Upper lobe of right lung (tissue), 1 donor: Measurements from ENCODE around the gene UTP25. TPM values are rescaled to one million over a fixed set of nuclear protein-coding genes. Genes with fewer than 3 reads are reported as not detected.

Source experiments
- ATAC-seq: fragments of 200-7000 bp; cut with Tn5 transposase; one replicate; pipeline ENCODE4 v1.9.1; 2020; ENCODE audit warnings: mild to moderate bottlenecking, moderate library complexity
- DNase-seq: peaks from one replicate; pipeline ENCODE4 v3.0.0-alpha.2; 2020
- H3K27ac ChIP-seq: fragments of 200-600 bp; one replicate; pipeline ENCODE4 v1.8.0; 2022
- H3K27me3 ChIP-seq: fragments of 200-600 bp; one replicate; pipeline ENCODE4 v1.8.0; 2022; ENCODE audit warnings: mild to moderate bottlenecking
- H3K36me3 ChIP-seq: fragments of 200-600 bp; one replicate; pipeline ENCODE4 v1.8.0; 2022
- H3K4me1 ChIP-seq: fragments of 200-600 bp; one replicate; pipeline ENCODE4 v1.8.0; 2022
- H3K4me3 ChIP-seq: fragments of 200-600 bp; one replicate; pipeline ENCODE4 v1.8.0; 2022; ENCODE audit warnings: mild to moderate bottlenecking
- H3K9me3 ChIP-seq: fragments of 200-600 bp; one replicate; pipeline ENCODE4 v1.8.0; 2022
- intact Hi-C: fragments of 100-400 bp; cut with DNase I; formaldehyde crosslinking; loops from one replicate; pipeline ENCODE4 v1.11.0; 2022
- total RNA-seq: library from RNA; stranded (reverse); fragmentation: NEBNext Ultra II Directional; extraction: Animal tissue kit (Norgen Biotek cat#: 25700); gene quantifications from one replicate; pipeline ENCODE4 v1.2.1, GENCODE V29; 2021
- TF ChIP-seq, protein P1 (sequence below): fragments of 200-600 bp; IDR thresholded peaks from one replicate; pipeline ENCODE4 v1.8.0; 2022; ENCODE audit warnings: antibody characterized with exemption
- donor health status: DM: no; HTN: yes; CAD: no; lungs with severe emphysema.

UTP25 gene
- total RNA-seq, 1 donor from 2014 or later = 7.1 TPM

DNA sequence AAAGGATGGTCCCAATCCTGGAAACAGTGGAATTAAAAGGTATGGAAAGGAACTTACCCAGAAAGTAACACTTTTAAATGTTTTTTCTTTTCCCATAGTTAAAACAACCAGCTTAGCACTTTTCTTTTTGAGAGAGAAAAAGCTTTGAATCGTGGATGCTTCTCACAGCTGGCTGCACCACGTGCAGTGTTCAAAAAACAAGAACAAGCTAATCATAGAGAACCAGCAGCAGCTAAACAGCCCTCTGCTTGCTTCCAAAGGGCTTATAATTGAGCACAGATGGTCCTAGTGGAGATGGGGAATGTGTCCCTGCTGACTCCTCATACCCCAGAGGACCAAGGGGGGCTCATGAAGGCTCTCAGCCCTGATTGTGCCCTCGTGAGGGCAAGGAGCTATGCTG is 26.4 kb downstream of the UTP25 start:
- Histone ChIP-seq H3K9me3 (no peaks in the 10 kb centered on the region), H3K27me3 (no peaks in the 10 kb centered on the region), H3K36me3 (peaks cover 52% of the 10 kb centered on the region), H3K4me3 (no peak overlapping the region), H3K27ac (no peak overlapping the region), H3K4me1 (no peaks in the 10 kb centered on the region)
- no peak for DNase-seq
- TF ChIP-seq, protein P1, sequence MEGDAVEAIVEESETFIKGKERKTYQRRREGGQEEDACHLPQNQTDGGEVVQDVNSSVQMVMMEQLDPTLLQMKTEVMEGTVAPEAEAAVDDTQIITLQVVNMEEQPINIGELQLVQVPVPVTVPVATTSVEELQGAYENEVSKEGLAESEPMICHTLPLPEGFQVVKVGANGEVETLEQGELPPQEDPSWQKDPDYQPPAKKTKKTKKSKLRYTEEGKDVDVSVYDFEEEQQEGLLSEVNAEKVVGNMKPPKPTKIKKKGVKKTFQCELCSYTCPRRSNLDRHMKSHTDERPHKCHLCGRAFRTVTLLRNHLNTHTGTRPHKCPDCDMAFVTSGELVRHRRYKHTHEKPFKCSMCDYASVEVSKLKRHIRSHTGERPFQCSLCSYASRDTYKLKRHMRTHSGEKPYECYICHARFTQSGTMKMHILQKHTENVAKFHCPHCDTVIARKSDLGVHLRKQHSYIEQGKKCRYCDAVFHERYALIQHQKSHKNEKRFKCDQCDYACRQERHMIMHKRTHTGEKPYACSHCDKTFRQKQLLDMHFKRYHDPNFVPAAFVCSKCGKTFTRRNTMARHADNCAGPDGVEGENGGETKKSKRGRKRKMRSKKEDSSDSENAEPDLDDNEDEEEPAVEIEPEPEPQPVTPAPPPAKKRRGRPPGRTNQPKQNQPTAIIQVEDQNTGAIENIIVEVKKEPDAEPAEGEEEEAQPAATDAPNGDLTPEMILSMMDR = no peak
- ATAC-seq = no peak
- intact Hi-C loops = no loop called here

DNA sequence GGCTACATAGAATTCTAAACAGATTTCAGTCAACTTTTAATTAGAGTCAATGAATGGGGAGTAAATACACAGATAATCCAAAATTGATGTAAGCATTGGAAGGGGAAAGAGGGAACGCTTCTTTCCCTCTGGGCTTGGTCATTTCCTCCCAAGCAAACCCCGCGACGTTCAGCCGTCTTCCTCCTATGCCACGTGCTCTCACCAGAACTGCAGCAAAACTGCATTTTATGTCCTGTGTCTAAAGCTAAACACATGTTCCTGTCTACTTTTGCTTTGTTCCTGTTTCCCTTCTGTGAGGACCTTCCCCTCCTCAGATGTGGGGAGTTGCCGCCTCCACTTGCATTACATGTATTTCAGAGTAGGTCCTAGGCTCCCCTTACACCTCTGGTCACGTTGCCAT is 27.2 kb downstream of the UTP25 start:
- H3K4me3 ChIP-seq = no peak overlapping the region
- no peaks in the 10 kb centered on the region for H3K27me3 ChIP-seq
- no peaks in the 10 kb centered on the region for H3K4me1 ChIP-seq
- H3K36me3 ChIP-seq = peaks cover 45% of the 10 kb centered on the region
- intact Hi-C loops = no loop called here
- no peak overlapping the region for H3K27ac ChIP-seq
- ATAC-seq = peak; percentile 31
- H3K9me3 ChIP-seq = no peaks in the 10 kb centered on the region
- TF ChIP-seq, protein P1 = no peak
- DNase-seq = no peak

GRCh38 chr1:209855623-209856022 is 27.9 kb downstream of the UTP25 start:
- no peak overlapping the region for H3K27ac ChIP-seq
- no peak for ATAC-seq
- TF ChIP-seq, protein P1 = no peak
- H3K36me3 ChIP-seq = peaks cover 39% of the 10 kb centered on the region
- H3K4me3 ChIP-seq = no peak overlapping the region
- H3K27me3 ChIP-seq = no peaks in the 10 kb centered on the region
- no peaks in the 10 kb centered on the region for H3K9me3 ChIP-seq
- DNase-seq = no peak
- H3K4me1 ChIP-seq = no peaks in the 10 kb centered on the region
- intact Hi-C loops = no loop called here

GRCh38 chr1:209858561-209859103 is 30.9 kb downstream of the UTP25 start:
- no peak for DNase-seq
- TF ChIP-seq, protein P1 = no peak
- H3K36me3 ChIP-seq = peaks cover 11% of the 10 kb centered on the region
- H3K4me1 ChIP-seq = no peaks in the 10 kb centered on the region
- H3K27ac ChIP-seq = no peak overlapping the region
- no peak for ATAC-seq
- no peaks in the 10 kb centered on the region for H3K9me3 ChIP-seq
- H3K4me3 ChIP-seq = no peak overlapping the region
- H3K27me3 ChIP-seq = peaks cover 8% of the 10 kb centered on the region
- intact Hi-C loops = no loop called here

GRCh38 chr1:209860293-209860881 is 32.6 kb downstream of the UTP25 start:
- Histone ChIP-seq H3K36me3 (no peaks in the 10 kb centered on the region), H3K27me3 (peaks cover 8% of the 10 kb centered on the region), H3K4me1 (no peaks in the 10 kb centered on the region), H3K9me3 (no peaks in the 10 kb centered on the region), H3K27ac (no peak overlapping the region), H3K4me3 (no peak overlapping the region)
- TF ChIP-seq, protein P1 = peak; percentile 90
- ATAC-seq = peak; percentile 93
- peak; percentile 82 for DNase-seq
- intact Hi-C loops = no loop called here
